Panc1 (cell line): ENCODE data around the gene ARHGAP45.

Source experiments
- CTCF ChIP-seq: fragments of 450-650 bp; IDR thresholded peaks from 2 replicates; pipeline ENCODE4 v1.5.1; 2017; ENCODE audit warnings: mild to moderate bottlenecking
- REST ChIP-seq, 2 experiments: IDR thresholded peaks; 2 replicates each; pipeline ENCODE4 v1.6.1; 2011 to 2012; ENCODE audit warnings: low read depth in 2 of 2, control low read depth in 1 of 2, low read length in 1 of 2, mild to moderate bottlenecking in 1 of 2, moderate library complexity in 1 of 2; ENCODE audit not compliant: insufficient read depth in 1 of 2

- TF ChIP-seq REST (IDR thresholded peaks at IDR 0.05; ENCODE audit: insufficient read depth in 1 of 2, low read depth in 2 of 2, low read length in 1 of 2): no peak
- no peak for TF ChIP-seq CTCF
These were observed 57.1 kb downstream of the ARHGAP45 start for GRCh38 chr19:1123885-1124677.
